HepG2 (cell line): ENCODE data around the gene FER1L5. TPM values are rescaled to one million over a fixed set of nuclear protein-coding genes. Genes with fewer than 3 reads are reported as not detected.
A peak's percentile ranks its signal among the peaks of the same experiment; 100 is the strongest.

Source experiments
- ARID5B ChIP-seq: IDR thresholded peaks from 2 replicates; pipeline ENCODE4 v1.4.0; 2020; ENCODE audit warnings: mild to moderate bottlenecking, missing genetic modification reagents
- ATF1 ChIP-seq: IDR thresholded peaks from 2 replicates; pipeline ENCODE4 v1.6.1; 2016; ENCODE audit warnings: mild to moderate bottlenecking, control low read depth
- ATRX ChIP-seq: sonication (generic); formaldehyde crosslinking; IDR thresholded peaks from 2 replicates; pipeline ENCODE4 v1.4.0; 2020; ENCODE audit warnings: missing genetic modification reagents, borderline replicate concordance
- LCORL ChIP-seq, 2 experiments: fragments of 450-650 bp in 1 of 2; sonication (generic) in 1 of 2; formaldehyde crosslinking in 1 of 2; IDR thresholded peaks; 2 replicates each; pipeline versions ENCODE4 v1.5.0 to v1.6.1; 2017 to 2020; ENCODE audit warnings: antibody characterized with exemption in 1 of 2, missing genetic modification reagents in 1 of 2
- MBD4 ChIP-seq: IDR thresholded peaks from 2 replicates; pipeline ENCODE4 v1.6.1; 2012; ENCODE audit warnings: low read length, inconsistent platforms, borderline replicate concordance
- NR2F1 ChIP-seq, 2 experiments: fragments of 450-650 bp in 1 of 2; formaldehyde crosslinking in 1 of 2; IDR thresholded peaks; 2 replicates each; pipeline versions ENCODE4 v1.5.0 to v1.6.1; 2016 to 2020; ENCODE audit warnings: mild to moderate bottlenecking in 1 of 2, missing compliant biosample characterization in 1 of 2, missing genetic modification reagents in 1 of 2, moderate library complexity in 1 of 2
- PAXIP1 ChIP-seq: sonication (generic); formaldehyde crosslinking; conservative IDR thresholded peaks from 2 replicates; pipeline ENCODE4 v1.4.0; 2020; ENCODE audit warnings: mild to moderate bottlenecking, missing genetic modification reagents, moderate library complexity
- SMAD9 ChIP-seq: sonication (generic); formaldehyde crosslinking; IDR thresholded peaks from 2 replicates; pipeline ENCODE4 v1.5.1; 2020; ENCODE audit warnings: mild to moderate bottlenecking, missing genetic modification reagents
- SP2 ChIP-seq: sonication (generic); formaldehyde crosslinking; IDR thresholded peaks from 2 replicates; pipeline ENCODE4 v1.5.1; 2020; ENCODE audit warnings: mild to moderate bottlenecking, missing genetic modification reagents
- TCF7L2 ChIP-seq: IDR thresholded peaks from 2 replicates; pipeline ENCODE4 v1.6.1; 2011; ENCODE audit warnings: mild to moderate bottlenecking, low read depth, low read length, moderate library complexity
- THAP8 ChIP-seq: sonication (generic); formaldehyde crosslinking; IDR thresholded peaks from 2 replicates; pipeline ENCODE4 v1.5.1; 2020; ENCODE audit warnings: missing genetic modification reagents, mild to moderate bottlenecking, borderline replicate concordance
- THRA ChIP-seq: sonication (generic); formaldehyde crosslinking; IDR thresholded peaks from 2 replicates; pipeline ENCODE4 v1.4.0; 2020; ENCODE audit warnings: missing genetic modification reagents, borderline replicate concordance
- U2AF2 ChIP-seq: fragments of 200-400 bp; formaldehyde crosslinking; IDR thresholded peaks from 2 replicates; pipeline ENCODE4 v1.6.1; 2017; ENCODE audit warnings: low read depth, mild to moderate bottlenecking, low read length
- ZBTB1 ChIP-seq: sonication (generic); formaldehyde crosslinking; IDR thresholded peaks from 2 replicates; pipeline ENCODE4 v1.4.0; 2020; ENCODE audit warnings: missing genetic modification reagents, borderline replicate concordance
- ZFX ChIP-seq: sonication (generic); formaldehyde crosslinking; IDR thresholded peaks from 2 replicates; pipeline ENCODE4 v1.4.0; 2020; ENCODE audit warnings: mild to moderate bottlenecking, low read depth, missing genetic modification reagents, moderate library complexity
- ZNF44 ChIP-seq: sonication (generic); formaldehyde crosslinking; IDR thresholded peaks from 2 replicates; pipeline ENCODE4 v1.5.1; 2020; ENCODE audit warnings: mild to moderate bottlenecking, missing genetic modification reagents
- ZNF607 ChIP-seq: sonication (generic); formaldehyde crosslinking; IDR thresholded peaks from 2 replicates; pipeline ENCODE4 v1.5.1; 2020; ENCODE audit warnings: missing genetic modification reagents, mild to moderate bottlenecking, borderline replicate concordance
- ZNF773 ChIP-seq: sonication (generic); formaldehyde crosslinking; IDR thresholded peaks from 2 replicates; pipeline ENCODE4 v1.4.0; 2020; ENCODE audit warnings: missing genetic modification reagents, borderline replicate concordance
- ZSCAN31 ChIP-seq: sonication (generic); formaldehyde crosslinking; IDR thresholded peaks from 2 replicates; pipeline ENCODE4 v1.5.0; 2020; ENCODE audit warnings: low read depth, mild to moderate bottlenecking, missing genetic modification reagents
- polyA plus RNA-seq, 8 experiments: library from polyadenylated mRNA; depleted of rRNA in 3 of 8; stranded (reverse) in 7 of 8; unstranded in 1 of 8; fragments of >200 nt; fragmentation: Illumina TruSeq in 4 of 8; extraction: Trizol in 4 of 8; gene quantifications; 2 replicates each; pipeline versions ENCODE4 v1.2.1 to v1.2.3, GENCODE V29; 2011 to 2016; ENCODE audit warnings: low read depth in 4 of 8, missing spikeins in 1 of 8, mixed read lengths in 1 of 8; ENCODE audit not compliant: insufficient read depth in 1 of 8
- total RNA-seq, 5 experiments: library from RNA; depleted of rRNA; stranded (reverse); fragments of >200 nt; fragmentation: Illumina TruSeq; extraction: Trizol; gene quantifications; 2 replicates each; pipeline ENCODE4 v1.2.3, GENCODE V29; 2016; ENCODE audit warnings: low read depth in 1 of 5

Gene FER1L5
- total and polyA plus RNA-seq, 2 of the 13 experiments (the other 11 are each of a cell fraction or from before 2014, with no cell fraction given): 0.02 to 0.08 TPM

- TF ChIP-seq ZNF44 (CRISPR knock-in tag) (no peak), SMAD9 (CRISPR knock-in tag) (no peak), ATF1 (CRISPR knock-in tag) (no peak), ZSCAN31 (no peak), PAXIP1 (CRISPR knock-in tag) (peak; percentile 99), MBD4 (no peak), ATRX (no peak), U2AF2 (no peak), ZNF773 (CRISPR knock-in tag) (no peak), ZFX (CRISPR knock-in tag) (peak; percentile 62), ZNF607 (CRISPR knock-in tag) (peak; percentile 90; the same call in 1 of the 2 replicates), LCORL (IDR thresholded peaks at IDR 0.05) (no peak), LCORL (CRISPR knock-in tag; IDR thresholded peaks at IDR 0.05) (peak; percentile 97), THRA (CRISPR knock-in tag) (peak; percentile 80; the same call in 1 of the 2 replicates), ZBTB1 (CRISPR knock-in tag) (no peak), TCF7L2 (no peak), SP2 (CRISPR knock-in tag) (no peak), ARID5B (CRISPR knock-in tag) (peak; percentile 96), THAP8 (CRISPR knock-in tag) (no peak), NR2F1 (CRISPR knock-in tag; IDR thresholded peaks at IDR 0.05) (peak; percentile 93 to 95)
Observed at GRCh38 chr2:96601382-96602292, 40.9 kb upstream of the FER1L5 start (continued).
